ENCODE data around the gene EIF3B. TPM values are rescaled to one million over a fixed set of nuclear protein-coding genes. Genes with fewer than 3 reads are reported as not detected.
"Not testable (repeated sequence)": the region's sequence is repeated elsewhere in the genome, so short reads cannot be mapped to it uniquely, and the experiment has no call there.

The EIF3B gene
- total and polyA plus RNA-seq, 2 donors, result 86.0 to 115 TPM

DNA sequence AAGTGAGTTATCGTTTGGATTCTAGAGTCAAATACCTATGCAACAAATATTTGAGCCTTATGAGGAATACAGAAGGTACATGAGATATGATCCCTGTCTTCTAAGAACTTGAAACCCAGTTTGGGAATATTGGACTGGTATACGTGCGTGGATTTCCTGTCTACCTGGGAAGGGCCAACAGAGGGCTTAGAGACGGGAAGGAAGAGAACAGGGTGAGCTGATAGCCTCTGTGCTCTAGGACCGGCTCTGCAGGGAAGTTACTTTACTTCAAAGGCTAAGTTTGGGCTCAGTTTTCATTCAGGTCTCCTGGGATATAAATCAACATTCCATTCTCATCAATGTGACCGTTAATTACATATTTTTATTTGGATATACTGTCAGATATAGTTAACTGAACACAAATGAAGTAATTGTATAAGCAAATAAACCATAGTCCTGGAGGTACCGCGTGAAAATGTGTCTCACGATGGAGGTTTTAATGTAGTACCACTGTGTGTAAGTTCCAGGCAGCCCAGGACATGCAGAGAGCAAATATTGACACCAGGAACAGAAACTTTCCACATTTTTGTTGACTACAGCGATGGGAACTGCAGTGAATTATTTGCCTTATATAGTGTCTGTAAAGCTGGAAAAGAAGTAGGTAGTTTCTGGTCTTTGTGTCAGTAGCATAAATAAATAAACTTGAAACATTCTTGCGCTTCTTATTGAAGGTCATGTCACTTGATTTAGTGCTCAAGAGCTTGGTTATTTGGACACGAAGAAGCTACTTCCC, 57.4 kb downstream of the EIF3B start:
- Histone ChIP-seq H3K27me3 (ENCODE audit: control insufficient read depth in 2 of 2, insufficient read depth in 1 of 2, low read length in 1 of 2) (no peaks in the 10 kb centered on the region), H3K4me1 (ENCODE audit: control insufficient read depth in 2 of 2, insufficient read depth in 2 of 2, low read length in 2 of 2) (peaks cover 0 to 39% of the 10 kb centered on the region in 2 donors), H3K4me3 (ENCODE audit: low read length in 2 of 2) (no peak overlapping the region), H3K27ac (ENCODE audit: low read depth in 1 of 2, low read length in 1 of 2) (no peak overlapping the region), H3K36me3 (ENCODE audit: control insufficient read depth in 2 of 2, insufficient read depth in 2 of 2, low read length in 1 of 2) (no peaks in the 10 kb centered on the region), H3K9me3 (ENCODE audit: control insufficient read depth in 2 of 2, insufficient read depth in 1 of 2, low read length in 1 of 2) (no peaks in the 10 kb centered on the region)
- WGBS, result 75% methylated on average over 12 of the region's 12 CpGs
- DNase-seq (ENCODE audit: low read depth in 6 of 9, low spot score in 9 of 9), result no peak

DNA sequence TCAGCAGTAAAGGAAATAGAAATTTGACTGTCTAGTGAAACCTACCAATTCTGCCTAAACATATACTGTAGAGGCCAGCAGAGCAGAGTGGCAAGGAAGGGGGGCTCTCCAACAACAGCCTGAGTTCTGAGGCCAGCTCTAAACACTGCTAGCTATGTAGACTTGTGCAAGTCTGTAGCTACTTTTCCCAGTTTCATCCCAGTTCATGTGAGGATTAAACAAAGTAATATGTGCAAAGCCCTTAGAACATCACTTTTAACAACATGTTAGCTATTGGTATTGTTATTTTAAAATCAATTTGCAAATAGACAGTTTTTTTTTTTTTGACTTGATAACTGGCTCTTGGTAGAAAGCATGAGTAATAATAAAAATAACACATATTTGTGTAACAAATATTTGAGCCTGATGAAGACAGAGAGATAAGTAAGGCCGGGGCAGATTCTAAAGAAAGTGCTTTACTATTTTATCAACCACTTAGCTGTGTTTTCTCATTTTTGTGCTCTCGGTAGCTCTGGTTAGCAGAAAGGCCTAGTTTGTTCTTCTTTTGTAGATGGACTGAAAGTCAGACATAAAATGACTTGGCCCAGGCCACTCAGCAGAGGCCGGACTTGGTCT, 58.1 kb downstream of the EIF3B start:
- no peaks in the 10 kb centered on the region for H3K27me3 ChIP-seq (ENCODE audit: control insufficient read depth in 2 of 2, insufficient read depth in 1 of 2, low read length in 1 of 2)
- 94% methylated on average over 3 of the region's 3 CpGs for WGBS
- H3K27ac ChIP-seq (ENCODE audit: low read depth in 1 of 2, low read length in 1 of 2), result no peak overlapping the region
- H3K36me3 ChIP-seq (ENCODE audit: control insufficient read depth in 2 of 2, insufficient read depth in 2 of 2, low read length in 1 of 2), result peaks cover 0 to 1% of the 10 kb centered on the region in 2 donors
- H3K9me3 ChIP-seq (ENCODE audit: control insufficient read depth in 2 of 2, insufficient read depth in 1 of 2, low read length in 1 of 2), result no peaks in the 10 kb centered on the region
- no peak overlapping the region for H3K4me3 ChIP-seq (ENCODE audit: low read length in 2 of 2)
- DNase-seq (ENCODE audit: low read depth in 6 of 9, low spot score in 9 of 9), result no peak
- peaks cover 0 to 34% of the 10 kb centered on the region in 2 donors for H3K4me1 ChIP-seq (ENCODE audit: control insufficient read depth in 2 of 2, insufficient read depth in 2 of 2, low read length in 2 of 2)

DNA sequence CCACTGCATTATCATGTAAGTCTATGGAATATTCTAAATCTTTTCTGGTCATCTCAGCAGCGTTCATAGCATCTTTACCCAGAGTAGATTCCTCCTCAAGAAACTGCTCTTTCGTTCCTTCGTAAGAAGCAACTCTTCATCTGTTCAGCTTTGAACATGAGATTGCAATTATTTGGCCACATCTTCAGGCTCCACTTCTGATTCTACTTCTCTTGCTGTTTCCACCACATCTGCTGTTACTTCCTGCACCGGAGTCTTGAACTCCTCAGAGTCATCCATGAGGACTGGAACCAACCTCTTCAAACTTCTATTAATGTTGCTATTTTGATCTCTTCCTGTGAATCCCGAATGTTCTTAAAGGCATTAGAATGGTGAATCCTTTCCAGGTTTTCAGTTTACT, 61.4 kb downstream of the EIF3B start:
- H3K36me3 ChIP-seq (ENCODE audit: control insufficient read depth in 2 of 2, insufficient read depth in 2 of 2, low read length in 1 of 2), result peaks cover 0 to 3% of the 10 kb centered on the region in 2 donors
- no peaks in the 10 kb centered on the region for H3K9me3 ChIP-seq (ENCODE audit: control insufficient read depth in 2 of 2, insufficient read depth in 1 of 2, low read length in 1 of 2)
- H3K27me3 ChIP-seq (ENCODE audit: control insufficient read depth in 2 of 2, insufficient read depth in 1 of 2, low read length in 1 of 2), result no peaks in the 10 kb centered on the region
- WGBS, result 20% methylated on average over 5 of the region's 5 CpGs
- peaks cover 0 to 14% of the 10 kb centered on the region in 2 donors for H3K4me1 ChIP-seq (ENCODE audit: control insufficient read depth in 2 of 2, insufficient read depth in 2 of 2, low read length in 2 of 2)
- DNase-seq (ENCODE audit: low read depth in 6 of 9, low spot score in 9 of 9), result no peak
- no peak overlapping the region for H3K27ac ChIP-seq (ENCODE audit: low read depth in 1 of 2, low read length in 1 of 2)
- H3K4me3 ChIP-seq (ENCODE audit: low read length in 2 of 2), result no peak overlapping the region

DNA sequence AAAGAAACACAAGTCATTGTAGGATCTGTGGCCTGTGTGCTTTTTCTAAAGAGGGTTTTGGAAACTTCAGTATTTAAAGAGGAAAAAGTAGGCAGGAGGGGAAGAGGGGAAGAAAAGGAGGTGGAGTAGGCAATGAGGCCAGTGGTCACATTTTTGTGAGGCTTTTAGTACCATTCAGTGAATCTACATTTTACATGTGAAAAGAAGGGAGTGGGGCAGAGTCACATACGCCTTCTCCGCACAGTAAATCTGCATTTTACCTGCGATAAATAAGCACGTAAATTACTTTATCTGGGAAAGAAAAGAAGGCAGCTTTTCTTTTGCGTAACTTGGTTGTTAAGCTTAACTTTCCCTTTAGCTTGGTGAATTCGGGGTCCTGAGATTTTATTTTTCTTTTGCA, 62.0 kb downstream of the EIF3B start:
- Histone ChIP-seq H3K27ac (ENCODE audit: low read depth in 1 of 2, low read length in 1 of 2) (no peak overlapping the region), H3K4me3 (ENCODE audit: low read length in 2 of 2) (no peak overlapping the region), H3K4me1 (ENCODE audit: control insufficient read depth in 2 of 2, insufficient read depth in 2 of 2, low read length in 2 of 2) (peaks cover 0 to 13% of the 10 kb centered on the region in 2 donors), H3K36me3 (ENCODE audit: control insufficient read depth in 2 of 2, insufficient read depth in 2 of 2, low read length in 1 of 2) (peaks cover 0 to 3% of the 10 kb centered on the region in 2 donors), H3K27me3 (ENCODE audit: control insufficient read depth in 2 of 2, insufficient read depth in 1 of 2, low read length in 1 of 2) (no peaks in the 10 kb centered on the region), H3K9me3 (ENCODE audit: control insufficient read depth in 2 of 2, insufficient read depth in 1 of 2, low read length in 1 of 2) (no peaks in the 10 kb centered on the region)
- DNase-seq (ENCODE audit: low read depth in 6 of 9, low spot score in 9 of 9), result no peak
- 98% methylated on average over 6 of the region's 6 CpGs for WGBS

DNA sequence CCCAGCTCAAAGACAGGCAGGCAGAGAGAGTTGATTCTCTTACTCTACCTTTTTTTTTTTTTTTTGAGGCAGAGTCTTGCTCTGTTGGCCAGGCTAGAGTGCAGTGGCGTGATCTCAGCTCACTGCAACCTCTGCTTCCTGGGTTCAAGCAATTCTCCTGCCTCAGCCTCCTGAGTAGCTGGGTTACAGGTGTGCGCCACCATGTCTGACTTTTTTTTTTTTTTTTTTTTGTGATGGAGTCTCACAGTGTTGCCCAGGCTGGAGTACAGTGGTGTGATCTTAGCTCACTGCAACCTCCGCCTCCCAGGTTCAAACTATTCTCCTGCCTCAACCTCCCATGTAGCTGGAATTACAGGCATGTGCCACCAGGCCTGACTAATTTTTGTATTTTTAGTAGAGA, 62.6 kb downstream of the EIF3B start:
- H3K36me3 ChIP-seq (ENCODE audit: control insufficient read depth in 2 of 2, insufficient read depth in 2 of 2, low read length in 1 of 2); DNase-seq (ENCODE audit: low read depth in 6 of 9, low spot score in 9 of 9); H3K27me3 ChIP-seq (ENCODE audit: control insufficient read depth in 2 of 2, insufficient read depth in 1 of 2, low read length in 1 of 2); H3K9me3 ChIP-seq (ENCODE audit: control insufficient read depth in 2 of 2, insufficient read depth in 1 of 2, low read length in 1 of 2); H3K27ac ChIP-seq (ENCODE audit: low read depth in 1 of 2, low read length in 1 of 2); H3K4me3 ChIP-seq (ENCODE audit: low read length in 2 of 2): not testable (repeated sequence)
- 97% methylated on average over 3 of the region's 3 CpGs for WGBS
- H3K4me1 ChIP-seq (ENCODE audit: control insufficient read depth in 2 of 2, insufficient read depth in 2 of 2, low read length in 2 of 2), result peaks cover 0 to 10% of the 10 kb centered on the region in 2 donors

DNA sequence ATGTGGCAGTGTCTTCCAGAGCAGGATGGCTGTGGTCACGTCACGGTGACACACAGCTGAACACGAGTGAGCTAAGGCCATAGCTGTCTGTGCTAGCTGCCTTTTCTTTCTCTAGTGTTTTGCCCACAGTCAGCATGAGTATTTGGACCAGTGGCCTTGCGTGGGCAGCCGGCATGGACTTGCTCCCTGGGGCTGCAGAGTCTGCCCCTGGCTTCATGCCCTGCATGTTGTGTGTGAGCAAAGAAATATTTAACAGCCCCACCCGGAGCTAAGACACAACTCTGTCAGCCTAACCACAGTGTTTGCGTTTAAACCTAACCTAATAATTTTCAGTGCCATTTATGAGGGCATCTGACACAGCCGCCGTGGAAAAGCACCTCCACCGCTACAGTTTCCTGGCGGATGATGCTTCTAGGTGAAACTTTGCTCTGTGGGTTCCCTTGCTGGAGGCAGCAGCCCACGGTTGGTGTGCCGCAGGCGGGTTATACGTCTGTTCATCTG, 63.4 kb downstream of the EIF3B start:
- 42% methylated on average over 15 of the region's 15 CpGs for WGBS
- peaks cover 0 to 10% of the 10 kb centered on the region in 2 donors for H3K4me1 ChIP-seq (ENCODE audit: control insufficient read depth in 2 of 2, insufficient read depth in 2 of 2, low read length in 2 of 2)
- no peak overlapping the region for H3K27ac ChIP-seq (ENCODE audit: low read depth in 1 of 2, low read length in 1 of 2)

DNA sequence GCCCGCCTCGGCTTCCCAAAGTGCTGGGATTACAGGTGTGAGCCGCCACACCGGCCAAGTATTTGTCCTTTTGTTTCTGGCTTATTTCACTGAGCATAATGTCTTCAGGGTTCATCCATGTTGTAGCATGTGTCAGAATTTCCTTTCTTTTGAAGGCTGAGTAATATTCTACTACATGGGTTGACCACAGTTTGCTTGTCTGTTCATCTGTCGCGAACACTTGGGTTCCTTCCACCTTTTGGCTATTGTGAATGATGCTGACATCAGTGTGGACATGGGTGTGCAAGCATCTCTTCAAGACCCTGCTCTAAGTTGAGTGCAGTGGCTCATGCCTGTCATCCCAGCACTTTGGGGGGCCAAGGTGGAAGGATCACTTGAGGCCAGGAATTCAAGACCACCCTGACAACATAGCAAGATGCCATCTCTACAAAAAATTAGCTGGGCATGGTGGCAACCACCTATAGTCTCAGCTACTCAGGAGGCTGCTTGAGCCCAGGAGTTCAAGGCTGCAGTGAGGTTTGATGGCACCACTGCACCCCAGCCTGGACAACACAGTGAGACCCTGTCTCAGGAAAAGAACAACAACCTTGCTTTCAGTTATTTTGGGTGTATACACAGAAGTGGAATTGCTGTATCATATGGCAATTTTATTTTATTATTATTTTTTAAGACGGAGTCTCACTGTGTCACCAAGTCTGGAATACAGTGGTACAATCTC, 65.7 kb downstream of the EIF3B start:
- Histone ChIP-seq H3K27ac (ENCODE audit: low read depth in 1 of 2, low read length in 1 of 2) (no peak overlapping the region), H3K36me3 (ENCODE audit: control insufficient read depth in 2 of 2, insufficient read depth in 2 of 2, low read length in 1 of 2) (peaks cover 3% of the 10 kb centered on the region in 2 donors), H3K4me3 (ENCODE audit: low read length in 2 of 2) (no peak overlapping the region), H3K27me3 (ENCODE audit: control insufficient read depth in 2 of 2, insufficient read depth in 1 of 2, low read length in 1 of 2) (no peaks in the 10 kb centered on the region), H3K9me3 (ENCODE audit: control insufficient read depth in 2 of 2, insufficient read depth in 1 of 2, low read length in 1 of 2) (no peaks in the 10 kb centered on the region), H3K4me1 (ENCODE audit: control insufficient read depth in 2 of 2, insufficient read depth in 2 of 2, low read length in 2 of 2) (peaks cover 2 to 11% of the 10 kb centered on the region in 2 donors)
- no peak for DNase-seq (ENCODE audit: low read depth in 6 of 9, low spot score in 9 of 9)
- 96% methylated on average over 7 of the region's 7 CpGs for WGBS

More for the DNA sequence above, 63.4 kb downstream of the EIF3B start:
- DNase-seq (ENCODE audit: low read depth in 6 of 9, low spot score in 9 of 9), result peak in 1 of 9 donors; percentile 34
- H3K27me3 ChIP-seq (ENCODE audit: control insufficient read depth in 2 of 2, insufficient read depth in 1 of 2, low read length in 1 of 2), result no peaks in the 10 kb centered on the region
- peaks cover 0 to 3% of the 10 kb centered on the region in 2 donors for H3K36me3 ChIP-seq (ENCODE audit: control insufficient read depth in 2 of 2, insufficient read depth in 2 of 2, low read length in 1 of 2)
- no peaks in the 10 kb centered on the region for H3K9me3 ChIP-seq (ENCODE audit: control insufficient read depth in 2 of 2, insufficient read depth in 1 of 2, low read length in 1 of 2)
- no peak overlapping the region for H3K4me3 ChIP-seq (ENCODE audit: low read length in 2 of 2)

DNA sequence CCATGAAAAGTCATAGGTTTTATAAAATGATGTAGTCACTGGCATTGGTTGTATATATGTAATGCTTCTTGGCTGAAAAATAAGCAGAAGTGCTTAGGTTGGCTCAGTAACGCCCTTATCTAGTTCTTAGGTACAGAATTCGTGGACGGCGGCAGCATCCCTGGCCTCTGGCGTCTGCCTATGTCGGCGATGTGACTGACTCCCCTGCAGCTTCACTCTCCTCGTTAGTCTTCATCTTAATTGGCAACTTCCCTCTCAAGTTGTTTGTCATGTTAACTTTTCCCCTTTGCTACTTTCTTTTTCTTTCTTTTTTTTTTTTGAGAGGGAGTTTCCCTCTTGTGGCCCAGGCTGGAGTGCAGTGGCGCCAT, 67.3 kb downstream of the EIF3B start:
- Histone ChIP-seq H3K4me1 (ENCODE audit: control insufficient read depth in 2 of 2, insufficient read depth in 2 of 2, low read length in 2 of 2) (peaks cover 3 to 16% of the 10 kb centered on the region in 2 donors), H3K4me3 (ENCODE audit: low read length in 2 of 2) (no peak overlapping the region), H3K27me3 (ENCODE audit: control insufficient read depth in 2 of 2, insufficient read depth in 1 of 2, low read length in 1 of 2) (no peaks in the 10 kb centered on the region), H3K27ac (ENCODE audit: low read depth in 1 of 2, low read length in 1 of 2) (no peak overlapping the region), H3K9me3 (ENCODE audit: control insufficient read depth in 2 of 2, insufficient read depth in 1 of 2, low read length in 1 of 2) (no peaks in the 10 kb centered on the region), H3K36me3 (ENCODE audit: control insufficient read depth in 2 of 2, insufficient read depth in 2 of 2, low read length in 1 of 2) (peaks cover 3% of the 10 kb centered on the region in 2 donors)
- WGBS, result 95% methylated on average over 9 of the region's 9 CpGs
- DNase-seq (ENCODE audit: low read depth in 6 of 9, low spot score in 9 of 9), result no peak

DNA sequence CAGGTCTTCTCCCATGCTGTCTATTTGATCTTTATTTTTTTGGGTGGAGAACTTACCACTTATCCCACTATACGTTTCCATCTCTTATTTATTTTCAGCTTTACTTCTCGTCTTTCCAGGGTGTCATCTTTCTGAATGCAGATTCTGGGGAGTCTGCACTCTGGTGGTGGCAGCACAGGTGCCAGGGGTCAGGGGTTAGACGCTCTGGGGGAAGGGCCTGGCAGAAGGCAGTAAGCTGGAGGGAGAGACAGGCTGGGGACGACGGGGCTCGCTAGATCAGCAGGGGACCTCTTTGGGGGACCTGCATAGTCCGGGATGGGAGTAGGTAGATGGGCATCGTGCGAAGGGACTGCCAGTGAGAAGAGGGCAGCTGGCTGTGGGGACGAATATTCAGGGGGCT, 71.1 kb downstream of the EIF3B start:
- no peak overlapping the region for H3K27ac ChIP-seq (ENCODE audit: low read depth in 1 of 2, low read length in 1 of 2)
- 98% methylated on average over 10 of the region's 10 CpGs for WGBS
- no peak for DNase-seq (ENCODE audit: low read depth in 6 of 9, low spot score in 9 of 9)

More for the DNA sequence above, 71.1 kb downstream of the EIF3B start:
- no peak overlapping the region for H3K4me3 ChIP-seq (ENCODE audit: low read length in 2 of 2)
- peaks cover 0 to 4% of the 10 kb centered on the region in 2 donors for H3K9me3 ChIP-seq (ENCODE audit: control insufficient read depth in 2 of 2, insufficient read depth in 1 of 2, low read length in 1 of 2)
- H3K27me3 ChIP-seq (ENCODE audit: control insufficient read depth in 2 of 2, insufficient read depth in 1 of 2, low read length in 1 of 2), result no peaks in the 10 kb centered on the region
- H3K4me1 ChIP-seq (ENCODE audit: control insufficient read depth in 2 of 2, insufficient read depth in 2 of 2, low read length in 2 of 2), result peaks cover 3 to 6% of the 10 kb centered on the region in 2 donors
- peaks cover 0 to 3% of the 10 kb centered on the region in 2 donors for H3K36me3 ChIP-seq (ENCODE audit: control insufficient read depth in 2 of 2, insufficient read depth in 2 of 2, low read length in 1 of 2)

Measured in thymus (tissue), 11 donors.